ENCODE measurements around the gene MIA.

- TF ChIP-seq CTCF (IDR thresholded peaks at IDR 0.05 in 8 of 11, conservative IDR thresholded peaks at IDR 0.05 in 3 of 11) (peak in 3 of 11 experiments; percentile 14 to 43 (median 16)), POLR2AphosphoS5 (IDR thresholded peaks at IDR 0.05) (peak in 1 of 3 donors; percentile 63), POLR2A (IDR thresholded peaks at IDR 0.05) (no peak)
Observed at GRCh38 chr19:40811478-40812341, 36.4 kb downstream of the MIA start.
